HG03575 (cell line): ENCODE results near the gene SETBP1.

Experiments
- ATAC-seq: cut with Tn5 transposase; IDR thresholded peaks from one replicate; pipeline ENCODE4 v1.9.1; 2021; ENCODE audit not compliant: unreplicated experiment, insufficient number of reproducible peaks, low FRiP score; ENCODE audit errors: extremely low read depth

The SETBP1 gene

GRCh38 chr18:44677933-44678332 is 2.8 kb upstream of the SETBP1 start:
- no peak for ATAC-seq

- no peak for ATAC-seq
These were observed 2.0 kb upstream of the SETBP1 start for GRCh38 chr18:44678725-44679055.

DNA sequence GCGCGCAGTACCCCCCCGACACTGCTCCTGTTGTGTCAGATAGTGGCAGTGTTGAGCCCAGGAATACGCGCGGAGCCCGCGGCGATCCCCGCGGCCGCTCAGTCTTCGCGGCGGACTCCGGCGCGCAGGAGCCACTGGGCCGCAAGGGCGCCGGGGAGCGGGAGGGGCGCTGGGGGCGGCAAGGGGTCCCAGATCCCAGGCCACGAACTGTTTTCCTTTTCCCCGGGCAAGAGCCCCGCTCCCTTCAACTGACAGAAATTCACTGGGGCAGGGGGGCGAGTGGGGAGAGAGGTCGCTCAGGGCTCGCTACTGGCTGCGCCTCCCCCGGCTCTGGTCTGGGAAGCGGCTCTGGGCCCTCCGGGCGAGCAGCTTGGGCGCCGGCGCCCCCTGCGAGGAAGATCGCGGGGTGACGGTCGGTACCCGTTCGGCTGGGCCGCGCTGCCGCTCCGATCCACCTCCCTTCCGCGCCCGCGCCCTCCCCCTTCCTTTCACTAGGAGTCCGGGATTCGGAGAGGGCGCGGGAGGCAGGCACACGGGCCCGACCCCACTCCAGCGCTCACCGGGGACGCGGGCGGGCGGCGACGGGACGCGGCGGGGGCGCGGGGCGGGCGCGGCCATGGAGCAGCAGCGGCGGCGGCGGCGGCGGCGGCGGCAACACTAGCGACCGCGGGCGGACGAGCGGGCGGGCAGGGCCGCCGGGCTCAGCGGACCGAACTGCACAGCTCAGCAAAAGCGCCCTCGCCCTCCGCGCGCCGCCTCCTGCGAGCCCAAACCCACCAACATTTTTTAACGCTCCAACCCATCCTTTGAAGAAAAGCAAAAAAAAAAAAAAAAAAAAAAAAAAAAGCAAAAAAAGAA is 1.4 kb upstream of the SETBP1 start:
- peak; percentile 62 for ATAC-seq

DNA sequence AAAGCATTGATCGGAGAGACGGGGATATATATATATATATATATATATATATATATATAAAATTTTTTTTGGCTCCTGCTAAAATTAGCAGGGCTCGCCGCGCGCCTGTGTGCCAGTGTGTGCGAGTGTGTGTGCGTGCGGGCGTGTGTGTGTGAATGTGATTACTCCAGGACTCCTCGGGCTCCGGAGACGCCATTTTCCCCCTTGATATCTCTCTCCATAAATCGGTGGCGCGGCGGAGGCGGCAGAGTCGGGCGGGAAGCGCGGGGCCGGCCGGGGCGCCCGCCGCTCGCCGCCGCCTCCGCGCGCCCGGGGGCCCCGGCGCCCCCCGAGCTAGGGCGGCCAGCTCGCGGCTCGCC is 795 bp upstream of the SETBP1 start:
- no peak for ATAC-seq

- ATAC-seq: no peak
These were observed 635 bp downstream of the SETBP1 start for GRCh38 chr18:44681076-44681970.

- no peak for ATAC-seq
These were observed 1.6 kb downstream of the SETBP1 start for GRCh38 chr18:44682201-44682870.

DNA sequence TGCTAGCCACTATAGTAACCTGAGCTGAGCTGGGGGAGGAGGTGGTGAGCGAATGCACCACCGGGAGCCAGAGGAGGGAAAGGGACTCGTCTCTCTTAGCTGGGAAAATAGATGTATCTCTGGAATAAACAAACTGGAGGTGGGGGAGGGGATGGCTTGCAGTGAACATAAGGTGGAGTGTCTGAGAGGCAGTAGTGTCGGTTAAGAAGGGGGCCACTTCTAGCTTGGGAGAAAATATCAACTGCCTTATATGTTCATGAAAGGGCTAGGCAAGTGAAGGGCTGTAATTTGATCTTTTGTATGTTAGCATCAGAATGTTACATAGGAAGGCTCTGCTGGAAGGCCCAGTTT is 2.2 kb downstream of the SETBP1 start:
- no peak for ATAC-seq

DNA sequence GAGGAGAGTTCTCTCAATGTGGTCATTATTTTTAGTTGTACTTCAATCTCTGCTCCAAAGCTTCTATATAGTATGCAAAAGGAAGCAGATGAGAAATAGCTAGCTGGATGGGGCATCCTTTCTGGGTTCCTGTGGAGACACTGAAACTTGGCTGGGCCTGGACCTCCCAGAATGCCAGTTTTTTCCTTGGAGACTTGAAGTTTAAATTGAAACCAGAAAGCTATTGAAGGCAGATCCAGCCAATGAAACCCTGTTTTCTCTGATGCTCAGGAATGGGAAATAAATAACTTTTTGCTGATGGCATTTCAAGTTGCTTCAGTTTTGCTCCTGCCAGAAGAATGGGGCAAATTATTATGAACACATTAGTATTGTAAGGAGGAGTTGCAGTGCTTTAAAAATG is 2.9 kb downstream of the SETBP1 start:
- no peak for ATAC-seq

GRCh38 chr18:44685296-44685695 is 4.6 kb downstream of the SETBP1 start:
- no peak for ATAC-seq

DNA sequence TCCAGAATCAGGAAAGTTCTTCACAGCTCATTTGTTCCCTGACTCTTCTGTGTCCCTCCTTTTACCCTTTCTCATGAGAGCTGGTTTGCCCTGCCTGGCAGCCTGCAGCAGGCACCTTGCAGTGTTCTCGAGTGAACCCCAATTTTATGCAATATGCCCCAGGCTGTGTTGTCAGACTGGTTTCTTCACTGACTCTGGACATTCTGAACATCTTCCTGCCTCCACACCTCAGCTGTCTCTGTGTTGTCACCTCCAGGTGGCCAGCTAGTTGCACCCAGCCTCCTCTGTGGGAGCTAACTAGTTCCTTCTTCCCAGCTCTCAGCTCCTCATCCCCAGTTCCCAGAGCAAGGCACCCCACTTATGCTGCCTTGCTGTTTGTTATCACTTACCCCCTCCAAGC is 5.5 kb downstream of the SETBP1 start:
- ATAC-seq: no peak

GRCh38 chr18:44687421-44687820 is 6.7 kb downstream of the SETBP1 start:
- no peak for ATAC-seq

DNA sequence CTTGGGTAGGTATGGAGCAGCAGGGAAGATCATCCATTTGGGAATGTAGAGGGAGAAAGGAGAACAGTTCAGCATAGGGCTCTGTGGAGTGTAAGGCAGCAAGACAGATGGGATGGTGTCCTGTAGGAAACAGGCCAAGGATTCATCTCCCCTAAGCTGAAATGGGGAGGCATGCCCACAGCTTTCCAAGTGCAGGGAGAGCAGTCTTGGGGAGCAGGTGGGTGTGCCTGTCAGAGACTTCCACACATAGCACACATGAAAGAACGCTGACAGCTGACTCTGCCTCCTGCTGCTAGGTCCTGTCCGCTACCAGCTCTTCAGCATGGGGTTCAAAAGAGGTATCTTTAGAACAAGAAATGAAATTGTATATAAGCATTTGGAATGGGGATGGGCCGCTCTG is 9.0 kb downstream of the SETBP1 start:
- no peak for ATAC-seq

- no peak for ATAC-seq
These were observed 10.6 kb downstream of the SETBP1 start for GRCh38 chr18:44691148-44691925.

DNA sequence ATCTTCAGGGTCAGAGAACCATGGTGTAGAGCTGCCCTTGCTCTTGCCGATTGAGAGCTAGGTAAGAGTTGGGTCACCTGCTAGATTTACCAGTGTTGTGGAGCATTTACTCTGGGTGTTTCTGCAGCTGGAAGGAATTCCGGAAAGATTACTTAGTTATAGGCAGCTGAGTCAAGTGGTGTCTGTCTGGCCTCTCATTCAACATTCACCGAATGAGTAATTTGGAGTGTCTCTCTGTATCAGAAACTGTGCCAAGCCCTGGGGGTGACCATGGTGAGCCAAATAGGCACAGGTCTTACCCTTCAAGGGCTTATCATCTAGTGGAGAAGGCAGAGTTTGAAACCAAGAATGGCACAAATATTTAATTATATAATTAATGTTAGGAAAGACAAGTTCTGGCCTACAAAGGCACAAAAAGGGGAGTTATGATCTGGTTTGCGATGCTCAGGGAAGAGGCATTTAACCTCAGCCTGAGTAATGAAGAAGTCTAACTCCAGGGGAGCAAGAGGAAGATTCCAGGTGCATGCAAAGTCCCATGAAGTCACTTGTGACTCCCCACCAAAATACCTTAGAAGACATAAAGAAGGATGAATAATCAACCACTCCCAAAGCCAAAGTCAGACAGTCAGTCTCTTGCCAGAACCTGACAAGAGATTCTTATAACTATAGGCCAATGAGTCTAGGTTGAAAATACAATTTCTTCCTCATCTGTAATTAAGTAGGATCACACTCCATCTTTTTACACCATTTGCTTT is 12.5 kb downstream of the SETBP1 start:
- ATAC-seq: no peak

DNA sequence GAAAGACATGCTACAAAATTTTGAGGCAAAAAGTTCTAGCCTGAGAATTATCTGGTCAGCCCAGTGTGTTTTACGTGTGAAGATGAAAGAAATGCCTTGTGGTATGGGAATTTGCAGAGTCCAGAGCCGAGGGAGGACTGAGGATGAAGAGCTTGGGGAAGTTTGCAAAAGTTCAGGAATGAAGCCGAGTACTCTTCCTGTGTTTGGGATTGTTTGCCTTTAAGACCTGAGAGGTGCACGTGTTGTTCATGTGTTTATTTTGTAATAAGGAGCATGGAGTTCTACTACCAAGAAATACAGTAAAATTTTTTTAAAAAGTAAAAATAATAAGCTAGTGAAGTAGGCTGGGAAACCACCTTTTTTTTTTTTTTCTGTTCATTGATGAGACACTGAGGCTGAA is 14.8 kb downstream of the SETBP1 start:
- no peak for ATAC-seq

GRCh38 chr18:44696892-44697291 is 16.2 kb downstream of the SETBP1 start:
- no peak for ATAC-seq

GRCh38 chr18:44697315-44697714 is 16.6 kb downstream of the SETBP1 start:
- no peak for ATAC-seq

DNA sequence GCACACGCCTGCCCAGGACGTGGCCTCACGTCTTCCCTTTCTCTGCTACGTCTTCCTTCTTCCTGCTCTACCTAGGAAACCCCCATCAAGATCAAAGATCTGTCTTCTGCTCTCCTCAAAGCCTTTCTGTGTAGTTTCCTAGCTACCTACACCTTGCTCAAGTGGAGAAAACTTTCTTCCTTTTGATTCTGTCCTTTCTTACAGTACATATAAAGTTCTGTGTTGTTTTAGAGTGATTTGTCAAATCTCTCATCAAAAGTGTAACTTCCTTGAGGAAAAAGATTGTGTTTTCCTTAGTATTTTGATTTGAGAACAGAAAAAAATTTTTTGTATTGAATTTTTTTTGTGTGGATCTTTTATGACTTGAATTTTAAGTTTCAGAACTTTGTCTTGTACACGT is 17.8 kb downstream of the SETBP1 start:
- ATAC-seq: no peak
